Sciatic nerve (tissue), 2 donors: ENCODE results near the gene PHLPP1. TPM values are rescaled to one million over a fixed set of nuclear protein-coding genes. Genes with fewer than 3 reads are reported as not detected.

Source experiments
- ATAC-seq: fragments of 200-7000 bp; cut with Tn5 transposase; one replicate; pipeline ENCODE4 v1.9.1; 2020; ENCODE audit warnings: mild to moderate bottlenecking, moderate library complexity
- DNase-seq: peaks from one replicate; pipeline ENCODE4 v3.0.0-alpha.2; 2020; ENCODE audit warnings: low spot score
- intact Hi-C: fragments of 100-400 bp; cut with DNase I; formaldehyde crosslinking; loops from one replicate; pipeline ENCODE4 v1.14.2; 2022
- total RNA-seq: library from RNA; stranded (reverse); fragmentation: NEBNext Ultra II Directional; extraction: Animal tissue kit (Norgen Biotek cat#: 25700); gene quantifications from one replicate; pipeline ENCODE4 v1.2.1, GENCODE V29; 2021
- donor health status: DM: no; HTN: no; CAD: no.
- donor health status: DM: no; HTN: no; CAD: no.

The PHLPP1 gene
- total RNA-seq, 1 donor from 2014 or later: 23.8 TPM

DNA sequence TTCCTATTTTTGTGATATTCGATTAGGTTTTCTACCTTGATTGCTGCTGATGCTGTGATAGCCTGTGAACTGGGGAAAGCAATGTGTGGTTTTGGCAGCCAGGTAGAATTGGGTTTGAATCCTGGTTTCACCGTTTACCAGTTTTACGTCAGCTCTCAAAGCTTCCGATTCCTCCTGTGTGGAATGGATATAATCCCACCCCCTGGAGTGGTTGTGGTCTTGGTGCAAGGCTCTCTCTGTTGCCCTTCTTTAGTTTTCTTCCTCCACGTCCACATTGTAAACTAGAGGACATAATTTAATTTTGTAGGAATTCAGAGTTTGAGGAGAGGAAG lies 45.0 kb downstream of the PHLPP1 start:
- intact Hi-C loops: no loop called here
- no peak for ATAC-seq
- DNase-seq: no peak

DNA sequence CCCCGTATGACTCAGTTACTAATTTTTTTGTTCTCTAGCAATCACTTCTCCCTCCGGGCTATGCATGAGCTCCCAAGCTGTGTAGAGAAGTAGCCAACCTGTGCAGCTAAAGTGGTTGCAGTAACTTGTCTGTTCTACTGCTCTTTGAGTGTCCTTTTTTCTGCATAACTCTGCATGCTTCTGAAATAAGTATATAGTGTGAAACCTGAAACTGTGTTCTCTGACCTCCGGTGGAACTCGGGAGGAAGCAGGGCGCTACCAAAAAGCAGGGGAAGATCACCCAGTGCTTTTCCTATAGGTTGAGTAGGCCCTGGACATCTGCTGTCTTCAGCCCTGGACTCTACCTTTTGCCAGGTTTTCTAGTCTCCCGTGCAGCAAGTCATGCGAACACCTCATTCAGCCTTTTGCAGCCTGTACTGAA lies 47.8 kb downstream of the PHLPP1 start:
- intact Hi-C loops: no loop called here
- no peak for DNase-seq
- no peak for ATAC-seq

- intact Hi-C loops: no loop called here
- no peak for DNase-seq
- no peak for ATAC-seq
Observed at GRCh38 chr18:62766266-62766665, 50.9 kb downstream of the PHLPP1 start.

DNA sequence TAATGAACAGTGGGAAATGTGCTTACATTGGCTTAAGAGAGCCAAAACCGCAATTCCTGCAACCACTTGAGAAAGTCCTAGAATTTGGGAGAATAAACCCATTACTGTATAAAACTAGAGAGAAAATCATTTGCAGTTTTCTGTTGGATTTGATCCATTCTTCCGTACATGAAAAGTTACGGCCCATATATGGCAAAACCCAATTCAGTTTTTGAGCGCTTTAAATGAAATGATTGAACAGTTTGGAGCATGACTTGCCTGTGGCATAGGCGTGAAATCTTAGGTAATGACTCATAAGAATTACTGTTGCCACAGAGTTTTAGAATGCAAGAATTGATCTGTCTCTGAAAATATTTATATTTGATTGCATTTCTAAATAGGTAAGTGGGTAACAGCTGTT lies 52.0 kb downstream of the PHLPP1 start:
- DNase-seq: no peak
- intact Hi-C loops: no loop called here
- no peak for ATAC-seq

- intact Hi-C loops: no loop called here
- no peak for DNase-seq
- ATAC-seq: no peak
Observed at GRCh38 chr18:62767836-62768557, 52.7 kb downstream of the PHLPP1 start.

- ATAC-seq (no peak), DNase-seq (no peak)
- intact Hi-C loops: no loop called here
Observed at GRCh38 chr18:62768558-62768943, 53.2 kb downstream of the PHLPP1 start.

DNA sequence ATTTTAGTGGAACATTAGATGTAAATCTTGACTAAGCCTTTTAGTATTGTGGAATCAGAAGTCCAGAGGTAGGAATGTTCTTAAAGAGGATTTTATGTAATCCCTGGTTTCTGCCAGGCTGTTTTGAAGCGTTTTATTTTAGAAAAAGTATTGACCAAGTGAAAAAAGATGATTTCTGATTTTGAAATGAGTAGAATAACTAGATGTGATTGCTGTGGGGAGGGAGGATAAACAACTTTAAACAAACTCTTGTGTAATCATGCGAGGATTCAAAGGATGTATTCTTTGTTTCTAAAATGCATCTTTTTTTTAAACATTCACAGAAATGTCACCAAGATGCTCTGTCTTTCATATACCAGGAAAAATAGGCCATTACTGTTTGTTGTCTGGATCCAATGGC lies 53.9 kb downstream of the PHLPP1 start:
- DNase-seq: no peak
- intact Hi-C loops: no loop called here

DNA sequence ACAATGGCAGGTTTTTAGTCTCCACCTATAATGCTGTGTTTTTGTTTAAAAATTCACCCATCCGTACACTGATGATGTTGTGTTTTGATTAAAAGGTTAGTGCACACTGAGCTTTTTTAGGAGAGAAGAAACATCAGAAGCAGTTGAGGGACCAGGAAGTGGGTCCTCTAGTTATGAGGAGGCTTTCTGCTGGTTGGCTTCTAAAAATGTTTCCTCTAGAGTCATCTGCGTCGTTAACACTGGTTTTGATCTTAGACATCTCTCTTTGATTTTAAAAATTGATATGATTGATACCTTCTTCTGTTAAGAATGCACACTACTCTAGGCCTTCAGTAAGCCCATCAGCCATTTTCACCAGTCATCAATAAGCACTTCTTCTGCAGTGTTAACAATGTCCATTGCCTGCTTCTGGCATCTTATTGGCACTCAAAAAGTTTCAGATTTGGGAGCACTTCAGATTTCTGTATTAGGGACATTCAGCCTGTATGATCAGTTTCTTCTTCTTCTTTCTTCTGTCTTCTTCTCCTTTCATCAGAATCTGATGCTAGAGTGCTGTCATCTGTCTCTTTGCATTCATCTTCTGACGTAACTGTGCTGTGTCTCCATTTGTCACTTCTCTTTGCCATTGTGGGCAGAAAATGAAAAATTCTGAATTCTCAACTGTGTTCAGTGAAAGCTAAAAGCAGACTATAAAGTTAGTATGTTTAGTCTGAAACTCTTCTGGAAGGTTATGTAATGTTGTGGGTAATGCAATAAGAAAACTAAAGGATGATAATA lies 56.3 kb downstream of the PHLPP1 start:
- DNase-seq: no peak
- no peak for ATAC-seq
- intact Hi-C loops: no loop called here

More for the DNA sequence above, 53.9 kb downstream of the PHLPP1 start:
- no peak for ATAC-seq

DNA sequence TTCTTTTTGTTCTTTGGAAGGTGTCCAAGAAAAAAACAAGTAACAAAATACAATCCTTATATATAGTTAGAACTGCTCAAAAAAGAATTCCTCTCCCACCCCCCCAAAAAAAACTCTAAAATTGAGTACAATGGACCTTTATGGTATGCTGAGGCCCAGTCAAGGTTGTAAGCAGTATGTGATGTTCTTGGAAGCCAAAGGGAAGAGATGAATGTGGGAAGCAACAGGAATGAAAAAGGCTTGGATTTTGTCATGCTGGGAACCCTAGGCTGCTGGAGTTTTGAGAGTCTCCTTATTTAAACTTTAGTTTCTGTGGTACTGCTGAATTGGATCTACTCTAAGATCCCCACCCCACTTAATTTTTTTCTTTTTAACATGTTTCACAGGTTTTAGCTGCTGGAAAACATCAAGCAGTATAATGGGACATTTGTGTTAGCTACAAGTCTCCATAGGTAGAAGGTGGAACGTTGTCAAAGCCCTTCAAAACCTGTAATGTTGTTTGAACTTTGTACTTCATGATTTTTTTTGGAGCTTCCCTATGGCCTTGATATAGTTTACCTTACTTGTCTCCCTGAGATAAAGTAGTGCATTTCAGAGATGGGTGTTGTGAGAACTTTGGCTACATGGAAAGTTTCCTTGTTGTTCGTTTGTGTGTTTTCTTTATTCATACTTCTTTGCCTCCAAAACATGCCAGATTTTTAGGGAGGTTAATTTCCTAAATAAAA lies 57.7 kb downstream of the PHLPP1 start:
- ATAC-seq (no peak), DNase-seq (no peak)

DNA sequence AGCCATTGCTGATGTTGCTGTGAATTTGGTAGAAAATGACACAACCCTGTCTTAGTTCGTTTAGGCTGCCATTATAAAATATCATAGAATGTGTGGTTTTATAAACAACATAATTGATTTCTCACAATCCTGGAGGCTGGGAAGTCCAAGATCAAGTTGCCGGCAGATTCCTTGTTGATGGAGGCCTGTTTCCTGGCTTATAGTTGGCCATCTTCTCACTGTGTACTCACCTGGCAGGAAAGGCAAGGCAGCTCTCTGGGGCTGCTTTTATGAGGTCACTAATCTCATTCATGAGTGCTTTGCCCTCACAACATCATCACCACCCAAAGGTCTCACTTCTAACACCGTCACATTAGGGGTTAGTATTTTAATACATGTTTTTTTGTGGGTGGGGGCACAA lies 58.4 kb downstream of the PHLPP1 start:
- no peak for DNase-seq
- intact Hi-C loops: loop anchor here (1.0 kb wide), 1 partner anchor 15 kb away; no protein-coding TSS in a partner anchor
- ATAC-seq: no peak

More for the DNA sequence above, 57.7 kb downstream of the PHLPP1 start:
- intact Hi-C loops: loop anchor here (1.0 kb wide), 1 partner anchor 15 kb away; no protein-coding TSS in a partner anchor

DNA sequence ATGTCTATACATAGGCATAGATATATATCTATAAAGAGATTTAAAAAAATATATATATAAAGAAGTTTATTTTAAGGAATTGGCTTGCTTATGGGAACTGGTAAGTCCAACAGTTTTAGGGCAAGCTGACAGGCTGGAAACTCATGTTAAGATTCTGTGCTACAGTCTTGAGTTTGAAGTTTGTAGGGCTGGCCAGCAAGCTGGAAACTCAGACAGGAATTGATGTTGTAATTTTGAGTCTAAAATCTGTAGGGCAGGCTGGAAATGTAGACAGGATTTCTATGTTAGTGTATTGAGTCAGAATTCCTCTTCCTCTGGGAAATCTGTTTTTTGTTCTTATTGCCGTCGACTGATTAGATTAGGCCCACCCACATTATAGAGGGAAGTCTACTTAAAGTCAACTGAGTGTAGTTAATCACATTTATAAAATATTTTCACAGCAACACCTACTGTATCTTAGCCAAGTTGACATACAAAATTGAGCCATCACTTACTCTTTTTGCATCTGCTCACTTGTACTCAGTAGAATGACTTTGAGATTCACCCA lies 60.8 kb downstream of the PHLPP1 start:
- ATAC-seq (no peak), DNase-seq (no peak)
- intact Hi-C loops: no loop called here

- intact Hi-C loops: no loop called here
- DNase-seq: no peak
- ATAC-seq: no peak
Observed at GRCh38 chr18:62777814-62778213, 62.5 kb downstream of the PHLPP1 start.

- intact Hi-C loops: no loop called here
- ATAC-seq: no peak
- no peak for DNase-seq
Observed at GRCh38 chr18:62778976-62779869, 63.9 kb downstream of the PHLPP1 start.

GRCh38 chr18:62781262-62781661 lies 65.9 kb downstream of the PHLPP1 start:
- ATAC-seq (no peak), DNase-seq (no peak)
- intact Hi-C loops: no loop called here

GRCh38 chr18:62781893-62782292 lies 66.6 kb downstream of the PHLPP1 start:
- ATAC-seq (peak; percentile 28), DNase-seq (no peak)
- intact Hi-C loops: no loop called here

DNA sequence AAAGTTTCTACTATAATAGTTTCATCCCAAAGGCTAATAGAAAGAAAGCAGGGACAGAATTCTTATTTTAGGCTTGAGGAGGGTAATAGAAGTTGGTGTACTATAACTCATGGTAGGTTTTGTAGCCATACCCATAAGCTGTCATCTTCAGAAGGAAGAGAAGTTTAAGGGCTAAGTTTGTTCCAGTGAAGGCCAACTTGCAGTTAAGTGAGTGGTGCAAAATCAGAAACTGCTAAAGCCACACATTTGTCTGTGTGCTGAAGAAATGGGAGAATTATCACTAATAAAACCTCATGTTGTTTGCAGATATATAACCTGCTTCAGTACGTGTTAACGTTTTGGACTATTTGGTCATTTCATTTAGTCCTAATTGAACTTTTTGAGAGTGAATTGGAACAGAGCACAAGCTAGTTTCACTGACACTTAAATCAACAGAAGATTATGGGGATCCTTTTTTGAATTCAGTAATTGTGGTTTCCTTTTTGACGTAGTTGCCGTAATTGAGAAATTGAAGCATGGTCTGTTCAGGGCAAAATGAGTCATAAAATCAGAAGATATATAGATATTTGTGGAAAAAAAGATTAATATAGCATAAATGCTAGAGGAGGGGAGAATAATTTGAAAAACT lies 69.1 kb downstream of the PHLPP1 start:
- DNase-seq (no peak), ATAC-seq (peak; percentile 64)
- intact Hi-C loops: no loop called here

DNA sequence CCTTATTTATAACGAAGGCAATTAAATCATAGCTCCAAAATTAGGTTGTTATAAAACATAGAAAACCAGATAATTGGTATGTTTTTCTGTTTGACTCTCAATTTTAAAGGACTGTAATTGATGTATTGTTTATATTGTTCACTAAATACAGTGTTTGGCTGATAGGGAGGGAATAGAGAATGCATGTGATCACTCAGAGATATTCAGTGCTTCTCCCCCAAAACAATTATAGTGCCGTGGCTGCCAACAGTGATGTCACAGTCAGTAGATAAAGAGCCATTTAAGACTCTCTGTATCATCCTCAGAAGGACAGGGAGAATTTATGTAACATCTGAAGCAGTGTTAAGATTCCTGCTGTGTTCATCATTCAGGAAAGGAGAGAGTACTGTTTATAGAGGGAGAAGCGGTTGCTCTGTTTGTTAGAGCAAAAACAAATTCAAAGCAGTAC lies 69.6 kb downstream of the PHLPP1 start:
- no peak for DNase-seq
- intact Hi-C loops: no loop called here
- ATAC-seq: peak; percentile 87

DNA sequence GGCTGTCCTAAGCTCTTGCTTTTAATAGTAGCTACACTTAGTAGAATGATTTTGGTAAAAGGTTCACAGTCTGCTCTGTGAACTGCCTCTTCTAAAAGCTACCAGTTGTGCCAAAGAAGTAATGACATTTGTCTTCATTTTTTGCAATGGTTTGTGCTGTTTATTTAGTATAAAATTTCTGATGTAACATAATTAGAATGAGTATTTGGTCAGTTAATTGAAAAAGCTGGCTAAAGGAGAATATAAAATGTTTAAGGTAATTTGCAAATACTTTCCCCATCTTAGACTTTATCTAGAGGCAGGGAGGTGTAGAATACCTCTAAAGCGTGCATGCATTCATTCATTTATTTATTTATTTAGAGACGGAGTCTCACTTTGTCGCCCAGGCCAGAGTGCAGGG lies 71.3 kb downstream of the PHLPP1 start:
- DNase-seq (no peak), ATAC-seq (no peak)
- intact Hi-C loops: no loop called here
